SK-N-DZ (cell line): ENCODE data around the gene DNAJB13.
"Not testable (repeated sequence)": the region's sequence is repeated elsewhere in the genome, so short reads cannot be mapped to it uniquely, and the experiment has no call there.

Experiments
- DNase-seq: peaks from one replicate; pipeline ENCODE4 v3.0.0-alpha.2; 2015; ENCODE audit warnings: low spot score

DNAJB13 gene

GRCh38 chr11:73976451-73977151 is 25.8 kb downstream of the DNAJB13 start:
- DNase-seq: no peak

DNA sequence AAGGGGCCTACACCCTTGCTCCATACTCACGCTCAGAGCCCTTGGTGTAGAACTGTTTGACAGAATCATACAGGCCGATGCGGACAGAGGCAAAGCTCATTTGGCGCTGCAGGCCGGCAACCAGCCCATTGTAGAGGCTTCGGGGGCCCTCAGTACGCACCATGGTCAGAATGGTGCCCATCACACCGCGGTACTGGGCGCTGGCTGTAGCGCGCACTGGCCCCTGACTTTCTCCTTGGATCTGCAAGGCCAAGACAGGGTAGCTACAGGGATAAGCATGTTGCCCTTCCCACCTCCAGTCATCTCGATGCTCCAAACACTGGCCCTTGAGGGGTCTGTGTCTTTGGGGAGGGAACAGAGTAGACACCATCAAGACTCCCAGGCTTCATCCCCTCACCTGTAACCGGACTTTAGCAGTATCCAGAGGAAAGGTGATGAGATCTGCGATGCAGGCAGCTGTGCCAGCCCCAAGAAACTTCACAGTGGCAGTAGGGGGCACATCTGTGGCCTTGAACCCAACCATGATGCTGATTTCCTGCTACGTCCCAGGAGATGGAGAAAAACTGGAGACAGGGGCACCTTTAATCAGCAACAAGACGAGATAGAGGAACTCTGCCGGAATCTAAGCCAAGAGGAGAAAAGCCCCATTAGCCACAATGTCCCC is 27.2 kb downstream of the DNAJB13 start:
- no peak for DNase-seq

- no peak for DNase-seq
Measured at GRCh38 chr11:73978576-73979086, 27.8 kb downstream of the DNAJB13 start.

DNA sequence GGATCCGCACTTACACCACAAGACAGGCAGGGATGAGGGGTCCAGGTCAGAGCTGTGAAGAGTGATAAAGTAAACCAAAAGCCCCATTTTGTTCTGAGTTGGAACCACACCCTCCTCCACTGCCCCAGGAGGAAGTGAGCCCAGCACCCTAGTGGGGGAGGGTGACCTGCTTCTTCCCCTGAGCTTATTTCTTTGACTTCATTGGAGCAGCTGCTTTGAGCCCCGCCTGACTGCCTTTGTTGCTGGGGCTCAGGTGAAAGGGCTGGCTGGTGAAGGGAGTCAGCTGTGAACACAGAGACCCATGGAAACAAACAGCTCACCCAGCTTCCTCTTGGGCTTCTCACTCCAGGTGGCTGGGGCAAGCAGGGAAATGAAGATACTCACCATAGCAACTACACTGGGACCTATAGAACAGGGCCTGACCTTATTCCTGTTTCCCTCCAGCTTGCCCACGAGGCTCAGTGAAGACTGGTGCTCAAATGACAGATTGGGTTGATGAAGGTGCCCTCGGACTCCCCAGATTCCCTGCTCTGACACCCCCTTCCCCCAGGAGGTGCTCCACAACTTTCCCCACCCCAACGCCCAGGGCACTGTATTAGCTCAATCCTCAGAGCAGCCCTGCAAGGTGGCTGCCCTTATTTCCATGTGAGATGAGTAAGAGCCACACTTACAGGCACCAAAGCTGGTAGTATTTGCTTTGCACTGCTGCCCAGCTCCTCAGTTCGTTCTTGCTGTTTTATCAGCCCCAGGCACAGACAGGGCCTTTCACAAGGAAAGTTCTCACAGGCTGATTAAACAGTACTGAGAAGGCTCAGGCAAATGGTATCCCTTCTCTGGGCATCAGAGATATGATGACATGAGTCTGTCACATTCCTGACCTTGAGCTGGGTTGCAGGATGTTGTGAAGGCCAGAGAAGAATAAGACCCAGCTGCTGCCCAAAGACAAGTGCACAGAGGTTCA is 29.5 kb downstream of the DNAJB13 start:
- no peak for DNase-seq

- no peak for DNase-seq
Measured at GRCh38 chr11:73981051-73981805, 30.4 kb downstream of the DNAJB13 start.

- DNase-seq: peak; percentile 93
Measured at GRCh38 chr11:73982595-73982989, 31.8 kb downstream of the DNAJB13 start, which contains the start of gene UCP2. Gene UCP2 (minus strand): TSS chr11:73982843. CDS start chr11:73978378, 4,465 bp downstream.

DNA sequence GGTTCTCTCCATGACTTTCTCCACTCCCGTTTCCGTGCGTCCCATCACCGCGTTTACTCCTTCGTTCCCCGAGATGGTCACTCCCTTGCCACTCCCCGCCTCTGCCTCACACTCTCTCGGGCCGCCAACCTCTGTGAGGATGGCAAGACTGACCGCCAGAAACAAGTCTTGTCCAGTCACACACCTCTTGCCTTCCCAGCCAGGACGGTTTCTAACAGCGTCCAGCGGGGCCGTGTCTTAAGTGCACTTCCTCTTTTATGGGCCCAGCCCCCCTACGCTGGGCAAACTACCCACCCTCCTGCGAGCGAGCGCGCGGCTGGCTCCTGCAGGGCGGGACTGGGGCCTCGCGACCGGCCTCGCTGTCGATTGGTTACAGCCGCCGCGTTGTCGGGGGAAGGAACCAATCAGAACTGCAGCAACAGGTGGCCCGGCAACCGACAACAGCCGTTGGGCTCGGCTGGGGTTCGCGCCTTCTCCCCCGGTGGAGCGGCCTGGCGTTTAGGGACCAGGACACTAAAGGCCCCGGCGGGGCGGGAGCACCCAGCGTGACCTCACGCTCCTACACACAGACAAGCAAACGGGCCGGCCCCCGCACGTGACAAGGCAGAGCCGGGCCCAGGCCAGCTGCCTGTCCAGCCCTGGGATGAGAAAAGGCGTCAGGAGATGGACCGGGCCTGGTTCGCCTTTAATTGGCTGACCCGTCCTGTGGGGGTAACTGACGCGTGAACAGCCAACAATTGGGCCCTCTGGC is 32.3 kb downstream of the DNAJB13 start:
- DNase-seq: peak; percentile 98

- no peak for DNase-seq
Measured at GRCh38 chr11:73983741-73984538, 33.1 kb downstream of the DNAJB13 start.

DNA sequence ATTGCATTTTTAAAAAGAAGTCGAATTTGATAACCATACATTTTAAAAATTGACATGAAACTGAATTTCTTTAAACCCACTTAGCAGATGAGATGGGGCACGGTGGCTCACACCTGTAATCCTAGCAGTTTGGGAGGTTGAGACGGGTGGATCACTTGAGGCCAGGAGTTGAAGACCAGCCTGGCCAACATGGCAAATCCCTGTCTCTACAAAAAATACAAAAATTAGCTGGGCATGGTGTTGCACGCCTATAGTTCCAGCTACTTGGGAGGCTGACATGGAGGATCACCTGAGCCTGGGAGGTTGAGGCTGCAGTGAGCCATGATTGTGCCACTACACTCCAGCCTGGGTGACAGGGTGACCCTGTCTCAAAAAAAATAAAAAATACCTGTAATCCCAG is 34.8 kb downstream of the DNAJB13 start:
- not testable (repeated sequence) for DNase-seq

DNA sequence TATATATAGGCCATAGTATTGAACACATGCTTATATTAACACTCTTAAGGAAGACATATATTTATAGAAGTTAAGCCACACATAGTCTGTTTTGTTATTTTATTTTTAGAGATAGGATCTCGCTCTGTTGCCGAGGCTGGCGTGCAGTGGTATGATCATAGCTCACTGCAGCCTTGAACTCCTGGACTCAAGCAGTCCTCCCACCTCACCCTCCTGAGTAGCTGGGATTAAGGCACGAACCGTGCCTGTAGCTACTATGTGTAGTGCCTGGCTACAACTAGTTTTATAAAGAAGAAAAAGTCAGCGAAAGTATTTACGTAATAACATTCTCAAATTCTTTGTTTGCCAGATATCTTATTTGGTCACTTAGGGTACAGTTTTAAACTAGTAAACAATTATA is 37.4 kb downstream of the DNAJB13 start:
- DNase-seq: no peak

DNA sequence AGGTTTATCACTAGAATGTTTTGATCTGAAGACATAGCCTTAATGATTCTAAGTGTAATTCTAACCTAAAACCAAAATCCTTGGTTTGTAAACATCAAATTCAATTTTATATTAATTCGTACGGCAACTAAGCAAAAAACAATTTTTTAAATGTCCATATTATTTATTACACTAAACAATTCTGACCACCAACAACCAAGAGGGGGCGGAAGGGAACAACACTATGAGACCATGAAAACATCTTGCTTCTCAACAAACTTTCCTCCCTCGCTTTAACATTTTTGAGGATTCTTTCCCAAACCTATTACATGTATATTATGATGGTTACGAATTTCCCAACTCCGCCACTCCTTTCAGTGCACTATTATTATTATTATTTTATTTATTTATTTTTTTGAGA is 38.3 kb downstream of the DNAJB13 start:
- DNase-seq: no peak

GRCh38 chr11:73990730-73991129 is 39.9 kb downstream of the DNAJB13 start:
- no peak for DNase-seq

DNA sequence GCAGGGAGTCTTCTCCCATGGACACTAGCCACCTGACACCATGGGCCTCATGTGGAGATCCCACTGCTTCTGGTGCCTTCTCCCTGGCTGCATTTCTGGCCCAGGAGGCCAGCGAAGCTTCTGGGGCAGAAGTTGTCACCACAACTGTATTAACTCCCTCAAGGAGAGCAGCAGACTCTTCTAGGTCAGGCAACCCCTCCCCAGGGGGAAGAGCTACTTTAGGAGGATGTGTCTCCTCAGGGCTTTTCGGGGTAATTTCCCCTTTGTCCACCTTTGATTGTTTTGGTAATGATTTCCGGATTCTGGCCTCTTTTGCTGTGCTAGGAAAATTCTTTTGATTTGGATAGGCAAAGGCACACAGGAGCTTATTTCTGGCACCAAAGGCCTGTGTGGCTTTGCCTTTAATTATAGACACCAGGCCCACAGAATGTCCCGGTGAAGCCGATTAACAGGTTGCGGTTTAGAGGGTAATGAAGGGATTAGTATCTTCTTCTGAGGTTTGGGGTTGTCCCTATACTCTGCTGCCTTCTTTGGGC is 40.7 kb downstream of the DNAJB13 start:
- no peak for DNase-seq

DNA sequence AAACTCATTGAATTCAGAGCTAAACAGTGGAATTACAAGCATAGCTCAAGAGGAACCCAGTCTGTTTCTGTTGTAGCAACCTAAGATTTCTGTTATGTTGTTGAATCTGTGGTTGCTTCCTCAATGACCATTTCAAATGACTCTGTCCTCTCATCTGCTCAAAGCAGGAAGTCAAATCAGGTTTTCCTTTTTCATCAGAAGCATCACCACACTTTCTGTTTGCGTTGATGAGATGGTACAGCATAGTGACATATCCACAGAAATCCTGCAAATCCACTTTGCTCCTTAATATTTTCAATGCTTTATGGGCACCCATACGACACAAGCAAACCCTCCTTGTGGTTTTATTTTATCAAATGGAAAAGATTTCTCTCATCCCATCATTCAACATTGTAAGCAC is 44.4 kb downstream of the DNAJB13 start:
- no peak for DNase-seq

- DNase-seq: no peak
Measured at GRCh38 chr11:73995731-73996130, 44.9 kb downstream of the DNAJB13 start.

DNA sequence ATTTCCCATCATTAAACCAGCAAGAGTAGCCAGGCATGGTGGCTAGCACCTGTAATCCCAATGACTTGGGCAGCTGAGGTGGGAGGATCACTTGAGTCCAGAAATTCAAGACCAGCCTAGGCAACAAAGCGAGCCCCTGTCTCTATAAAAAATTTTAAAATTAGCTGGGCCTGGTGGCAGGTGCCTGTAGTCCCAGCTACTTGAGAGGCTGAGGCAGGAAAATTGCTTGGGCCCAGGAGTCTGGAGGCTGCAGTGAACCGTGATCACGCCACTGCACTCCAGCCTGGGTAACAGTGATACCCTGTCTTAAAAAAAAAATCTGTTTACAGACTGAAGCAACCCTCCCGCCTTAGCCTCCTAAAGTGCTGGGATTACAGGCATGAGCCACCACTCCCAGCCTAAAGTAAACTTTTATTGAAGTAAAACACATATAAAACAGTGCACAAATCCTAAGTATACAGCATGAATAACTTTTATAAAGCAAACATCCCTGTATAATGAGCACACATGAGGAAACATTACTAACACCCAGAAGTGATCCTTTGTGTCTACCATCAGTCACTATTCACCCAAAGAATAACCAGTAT is 45.4 kb downstream of the DNAJB13 start:
- no peak for DNase-seq

- no peak for DNase-seq
Measured at GRCh38 chr11:73997120-73997770, 46.4 kb downstream of the DNAJB13 start.

- DNase-seq: no peak
Measured at GRCh38 chr11:73998846-73999575, 48.2 kb downstream of the DNAJB13 start.
